Measurements from ENCODE around the gene WDR35.
"Not testable (repeated sequence)": the region's sequence is repeated elsewhere in the genome, so short reads cannot be mapped to it uniquely, and the experiment has no call there.

WDR35 gene

DNA sequence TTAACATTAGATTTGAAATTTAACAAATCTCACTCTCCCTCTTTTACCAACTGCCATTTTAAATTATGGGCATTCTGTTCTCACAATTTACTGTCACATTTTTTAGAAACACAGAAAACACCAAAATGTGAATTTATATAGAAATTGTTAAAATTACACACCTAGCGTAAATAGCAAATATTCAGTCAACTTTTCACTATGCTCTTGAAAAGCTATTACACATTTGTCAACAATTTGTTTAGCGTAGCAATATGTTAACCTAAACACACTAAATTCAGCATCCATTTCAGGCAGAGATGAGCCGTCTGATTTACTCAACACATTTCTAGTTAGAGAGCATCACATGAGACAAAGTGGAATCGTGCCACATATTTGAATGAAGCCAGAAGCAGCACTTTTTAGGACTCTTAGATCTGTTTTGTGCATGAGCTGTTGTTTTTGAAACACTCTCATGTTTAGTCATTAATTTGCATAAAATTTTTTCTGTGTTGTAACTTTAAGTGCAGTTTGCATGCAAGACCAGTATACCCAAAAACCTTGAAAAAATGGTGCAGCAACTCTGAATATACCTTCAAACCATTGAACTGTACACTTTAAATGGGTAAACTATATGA lies 96.3 kb downstream of the WDR35 start:
- DNase-seq (ENCODE audit: low spot score) = no peak

- DNase-seq (ENCODE audit: low spot score) = not testable (repeated sequence)
Observed at GRCh38 chr2:19891971-19892370, 97.9 kb downstream of the WDR35 start.

DNA sequence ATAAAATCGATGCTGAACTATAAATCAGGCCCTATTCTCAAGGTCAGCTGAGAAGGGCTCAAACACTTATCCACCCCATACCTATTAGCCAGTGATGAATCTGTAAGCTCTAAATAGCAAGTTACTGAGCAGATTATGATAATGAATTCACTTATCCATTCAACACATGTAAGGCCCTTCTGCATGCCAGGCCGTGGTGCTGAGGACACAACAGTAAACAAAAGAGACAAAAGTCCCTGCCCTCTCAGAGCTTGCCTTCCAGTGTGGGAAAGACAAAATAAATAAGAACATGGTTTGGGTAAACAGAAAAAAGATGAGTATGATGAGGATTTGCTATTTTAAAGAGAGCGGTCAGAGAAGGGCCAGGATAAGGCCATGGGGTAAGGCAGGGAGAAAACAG lies 99.8 kb downstream of the WDR35 start:
- no peak for DNase-seq (ENCODE audit: low spot score)

GRCh38 chr2:19888831-19889230 lies 101.1 kb downstream of the WDR35 start:
- no peak for DNase-seq (ENCODE audit: low spot score)

DNA sequence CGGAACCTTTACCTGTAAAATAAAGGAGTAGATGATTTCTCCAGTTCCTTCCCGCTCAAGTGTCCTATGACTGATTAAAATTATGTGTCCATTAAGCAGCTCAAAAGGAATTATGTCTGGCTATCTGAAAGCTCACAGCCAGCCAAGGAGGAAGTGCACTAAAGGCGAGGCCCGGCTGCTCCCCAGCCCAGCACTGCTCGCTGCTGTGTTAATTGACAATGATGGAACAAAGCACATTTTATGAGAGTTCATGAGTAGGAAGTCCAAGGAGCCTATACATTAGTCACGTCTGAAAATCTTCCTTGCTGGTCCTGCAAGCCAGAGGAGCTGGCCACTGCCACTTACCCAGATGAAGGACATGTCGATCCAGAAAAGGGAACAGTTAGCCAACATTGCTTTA lies 102.4 kb downstream of the WDR35 start:
- DNase-seq (ENCODE audit: low spot score) = no peak

GRCh38 chr2:19886261-19886660 lies 103.6 kb downstream of the WDR35 start:
- DNase-seq (ENCODE audit: low spot score) = no peak

DNA sequence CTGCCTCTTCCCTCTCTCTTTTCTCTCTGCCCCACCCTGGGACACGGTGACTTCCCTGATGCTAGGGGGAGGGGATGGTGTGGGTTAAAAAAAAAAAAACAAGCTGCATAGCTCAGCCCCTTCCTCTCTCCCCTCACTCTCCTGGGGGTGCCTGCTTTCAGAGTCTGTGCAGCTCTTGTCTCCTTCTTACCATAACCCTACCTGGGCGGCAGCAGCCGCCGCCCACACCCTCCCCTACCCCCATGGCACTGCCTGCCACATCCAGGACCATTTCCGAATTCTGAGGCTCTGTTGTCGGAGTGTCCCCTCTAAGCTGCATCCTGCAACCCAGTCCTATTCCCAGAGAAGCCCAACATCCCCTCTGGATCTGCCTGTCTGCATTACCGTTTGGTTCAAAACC lies 104.1 kb downstream of the WDR35 start:
- DNase-seq (ENCODE audit: low spot score) = no peak

DNA sequence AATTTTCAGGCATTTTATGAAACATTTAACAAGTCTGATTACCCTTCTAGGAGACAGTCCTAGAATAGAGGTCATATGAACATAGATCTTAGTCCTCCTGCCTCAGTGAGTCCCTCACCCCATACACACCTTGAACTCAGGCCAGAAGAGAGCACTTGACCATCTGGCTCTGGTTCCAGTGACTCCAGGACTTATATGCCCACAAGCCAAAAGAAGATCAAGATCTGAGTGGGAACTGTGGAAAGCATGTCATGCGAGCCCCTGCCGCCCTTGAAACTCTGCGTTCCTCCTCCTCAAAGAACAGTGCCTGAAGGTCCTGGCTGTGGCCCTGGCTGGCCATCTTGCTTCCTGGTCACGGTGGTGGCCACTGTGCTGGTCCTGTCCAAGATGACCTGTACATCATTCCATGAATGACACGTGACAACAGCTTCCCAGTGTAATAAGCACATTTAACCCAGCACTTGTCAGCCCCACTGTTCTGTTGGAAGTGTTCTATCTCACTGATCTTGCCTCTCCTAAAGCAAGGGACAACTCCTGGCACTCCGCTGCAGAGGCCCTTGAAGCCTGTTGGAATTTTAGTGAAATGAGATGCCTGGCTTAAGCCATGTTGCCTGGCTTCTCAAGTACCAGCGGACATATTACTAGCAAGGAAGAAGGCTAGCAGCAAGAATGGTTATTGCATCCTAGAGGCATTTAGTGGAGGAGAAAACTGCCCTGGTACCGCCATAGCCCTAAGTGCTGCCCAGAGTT lies 105.8 kb downstream of the WDR35 start:
- DNase-seq (ENCODE audit: low spot score) = no peak

- DNase-seq (ENCODE audit: low spot score) = no peak
Observed at GRCh38 chr2:19883486-19883885, 106.4 kb downstream of the WDR35 start.

DNA sequence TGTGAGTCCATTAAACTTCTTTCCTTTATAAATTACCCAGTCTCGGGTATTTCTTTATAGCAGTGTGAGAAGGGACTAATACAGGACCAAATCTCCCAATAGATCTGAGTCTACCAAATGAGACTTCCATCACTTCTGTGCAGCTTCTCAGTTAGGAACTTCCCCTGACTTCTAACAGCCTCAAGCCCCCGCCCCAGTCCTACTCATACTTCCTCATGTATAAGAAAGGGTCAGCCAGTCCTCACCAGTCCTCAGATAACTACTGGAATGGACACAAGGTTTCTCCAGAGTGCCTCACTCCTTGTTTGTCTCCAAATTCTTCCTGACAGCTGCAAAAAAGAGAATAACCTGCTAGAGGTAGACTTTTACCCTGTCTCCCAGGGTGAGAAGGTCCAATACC lies 107.6 kb downstream of the WDR35 start:
- no peak for DNase-seq (ENCODE audit: low spot score)

DNA sequence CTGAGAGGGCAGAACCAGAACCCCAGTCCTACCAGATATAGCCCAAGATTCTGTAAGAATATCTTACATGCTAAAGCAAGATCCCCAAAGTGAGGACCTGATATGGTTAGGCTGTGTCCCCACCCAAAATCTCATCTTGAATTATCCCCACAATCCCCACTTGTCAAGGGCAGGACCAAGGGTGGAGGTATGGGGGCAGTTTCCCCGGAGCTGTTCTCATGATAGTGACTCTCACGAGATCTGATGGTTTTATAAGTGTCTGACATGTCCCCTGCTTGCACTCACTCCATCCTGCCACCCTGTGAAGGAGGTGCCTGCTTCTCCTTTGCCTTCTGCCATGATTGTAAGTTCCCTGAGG lies 108.0 kb downstream of the WDR35 start:
- DNase-seq (ENCODE audit: low spot score) = no peak

DNA sequence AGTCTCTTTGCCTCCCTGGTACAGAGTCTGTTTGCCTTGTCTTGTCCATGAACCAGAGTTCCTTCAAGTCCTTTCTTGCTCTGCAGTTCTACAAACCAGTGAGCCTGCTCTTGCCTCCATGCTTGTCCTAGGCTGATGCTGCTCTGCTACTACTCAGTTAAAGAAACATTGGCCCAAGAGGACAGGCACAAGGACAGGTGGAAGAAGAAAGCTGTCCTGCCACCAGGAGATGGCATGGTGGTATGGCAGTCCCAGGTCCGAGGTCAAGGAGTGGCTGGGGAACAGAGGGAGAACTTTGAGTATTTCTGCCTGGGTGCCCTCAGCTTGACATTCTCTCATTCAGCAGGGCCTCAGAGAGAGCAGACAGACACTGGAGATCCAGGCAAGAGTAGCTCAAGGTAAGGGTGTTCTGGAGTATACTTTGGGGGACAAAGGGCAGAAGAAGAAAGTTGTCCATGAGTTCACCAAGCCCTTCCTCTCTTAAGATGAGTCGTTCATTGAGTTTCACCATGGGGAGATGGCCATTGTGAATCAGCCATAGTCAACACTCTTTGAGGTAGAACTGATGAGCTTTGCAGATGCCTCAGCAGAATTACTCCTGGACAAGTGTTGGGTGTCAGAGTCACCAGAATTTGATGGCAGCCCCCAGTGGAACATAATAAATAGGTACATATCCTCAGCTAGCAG lies 108.5 kb downstream of the WDR35 start:
- DNase-seq (ENCODE audit: low spot score) = no peak

GRCh38 chr2:19880191-19880590 lies 109.7 kb downstream of the WDR35 start:
- DNase-seq (ENCODE audit: low spot score) = not testable (repeated sequence)

GRCh38 chr2:19879120-19879519 lies 110.8 kb downstream of the WDR35 start:
- no peak for DNase-seq (ENCODE audit: low spot score)

DNA sequence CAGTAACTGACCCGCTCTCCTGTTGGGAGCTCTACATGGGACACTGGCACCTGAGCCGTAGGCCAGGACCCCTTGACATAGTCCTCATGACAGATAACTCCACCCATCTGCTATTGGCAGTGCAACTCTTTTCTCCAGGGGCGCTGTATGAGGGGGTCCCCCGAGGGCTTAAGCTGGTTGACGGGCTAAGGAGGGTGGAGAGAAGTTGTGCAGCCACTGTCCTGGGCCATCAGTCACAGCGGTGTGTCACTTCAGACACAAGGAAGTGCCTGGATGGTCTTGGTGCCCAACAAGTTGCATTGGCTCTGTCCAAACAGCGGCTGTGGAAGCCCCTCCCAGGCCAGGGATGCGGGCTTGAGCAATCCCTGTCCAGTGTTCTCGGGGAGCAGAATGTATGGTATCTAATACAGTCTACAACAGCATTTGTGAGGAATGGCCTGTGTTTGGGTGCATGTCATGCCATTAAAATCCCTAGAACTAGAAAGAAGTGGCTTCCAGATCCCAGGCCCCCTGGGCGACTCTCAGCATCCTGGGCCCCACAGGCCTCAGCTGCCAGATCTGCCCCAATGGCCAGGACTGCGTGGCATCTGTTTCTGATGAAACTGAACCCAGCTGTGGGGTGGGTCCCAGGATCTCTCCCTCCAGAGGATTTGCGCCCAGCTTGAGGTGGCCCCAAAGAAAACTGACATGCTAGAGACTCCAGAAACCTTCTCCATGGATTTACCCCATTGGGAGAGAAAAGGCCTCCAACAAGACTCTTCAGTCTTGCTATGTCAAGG lies 111.4 kb downstream of the WDR35 start:
- DNase-seq (ENCODE audit: low spot score) = no peak

GRCh38 chr2:19876751-19877150 lies 113.2 kb downstream of the WDR35 start:
- DNase-seq (ENCODE audit: low spot score) = no peak

- DNase-seq (ENCODE audit: low spot score) = no peak
Observed at GRCh38 chr2:19875280-19875679, 114.6 kb downstream of the WDR35 start.

- no peak for DNase-seq (ENCODE audit: low spot score)
Observed at GRCh38 chr2:19874726-19875125, 115.2 kb downstream of the WDR35 start.

- DNase-seq (ENCODE audit: low spot score) = no peak
Observed at GRCh38 chr2:19873014-19873413, 116.9 kb downstream of the WDR35 start.

DNA sequence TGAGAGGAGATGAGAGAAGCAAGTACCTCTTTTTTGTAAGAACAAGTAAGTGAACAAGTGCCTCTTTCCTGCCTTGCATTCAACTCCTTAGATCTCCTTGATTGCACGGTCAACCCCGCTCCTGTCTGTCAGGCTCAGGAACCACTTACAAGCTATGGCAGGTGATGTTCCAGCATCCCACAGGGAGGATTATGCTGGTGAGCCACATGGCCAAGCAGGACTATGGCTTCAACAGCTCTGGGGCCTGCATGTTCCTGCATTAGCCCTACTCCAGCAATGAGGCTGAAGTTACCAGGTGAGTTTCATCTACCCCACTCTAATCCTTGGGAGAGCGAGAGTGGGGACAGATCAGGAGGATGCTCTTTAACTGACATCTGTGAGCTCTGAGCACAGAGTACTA lies 117.6 kb downstream of the WDR35 start:
- DNase-seq (ENCODE audit: low spot score) = no peak

GRCh38 chr2:19871836-19872235 lies 118.1 kb downstream of the WDR35 start:
- DNase-seq (ENCODE audit: low spot score) = no peak

- no peak for DNase-seq (ENCODE audit: low spot score)
Observed at GRCh38 chr2:19870792-19871191, 119.1 kb downstream of the WDR35 start.

All from SW480 (cell line).